Activated CD8-positive, alpha-beta memory T cell treated with anti-CD3 and anti-CD28 coated beads for 1 hour (primary cell): ENCODE measurements around the gene CYP51A1.
A peak's percentile ranks its signal among the peaks of the same experiment; 100 is the strongest.
"Not testable (repeated sequence)": the region's sequence is repeated elsewhere in the genome, so short reads cannot be mapped to it uniquely, and the experiment has no call there.

Experiments
- DNase-seq, 2 donors: peaks; one replicate each; pipeline ENCODE4 v3.0.0-alpha.2; 2020; ENCODE audit warnings: low read depth in 1 of 2; ENCODE audit errors: extremely low read depth in 1 of 2

Gene CYP51A1

DNA sequence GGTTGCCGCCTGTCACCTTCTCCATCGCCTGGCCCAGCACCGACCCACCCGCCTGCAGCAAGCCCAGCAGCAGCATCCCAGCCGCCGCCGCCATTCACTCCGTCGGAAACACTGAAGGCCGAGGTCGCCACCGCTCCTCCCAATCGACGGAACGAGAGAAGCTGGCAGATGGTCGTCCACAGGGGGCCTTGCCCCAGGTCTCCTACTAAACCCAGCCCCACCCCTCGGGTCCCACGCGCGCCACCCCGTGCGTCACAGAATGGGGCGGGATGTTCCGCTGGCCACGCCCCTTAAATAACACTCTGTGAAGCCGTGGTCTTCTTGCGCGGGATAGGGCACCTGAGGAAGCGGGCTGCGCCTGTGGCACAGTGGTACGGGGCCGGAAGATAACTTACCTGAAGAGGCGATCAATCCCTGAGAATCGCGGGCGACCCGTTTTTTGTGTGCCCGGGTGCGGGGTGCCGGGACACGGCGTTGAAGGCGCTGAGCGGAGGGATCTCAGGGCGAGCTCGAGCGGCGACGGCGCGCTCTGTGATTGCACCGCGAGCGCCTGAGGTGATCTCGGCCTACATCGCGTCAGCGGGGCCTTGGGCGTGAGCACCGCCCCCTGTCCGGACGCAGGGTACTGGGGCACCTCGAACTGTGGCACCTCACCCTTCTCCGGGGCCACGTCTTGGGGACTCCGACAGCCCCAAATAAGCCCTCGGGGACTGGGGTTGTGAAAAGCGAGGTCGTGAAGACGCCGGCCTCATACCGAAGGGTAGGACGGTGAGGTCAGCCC, at the start of gene CYP51A1:
CYP51A1 (minus strand) TSS at position 207 of the 781 bp plus-strand sequence; CDS start at position 94, 113 bp downstream.
- DNase-seq = peak; percentile 87 to 89

GRCh38 chr7:92178928-92179924, 44.9 kb upstream of the CYP51A1 start, which contains the start of gene LRRD1:
TSS of gene LRRD1 (minus strand) at chr7:92179142. CDS start at chr7:92165202, 13,940 bp downstream.
- DNase-seq = peak; percentile 70 to 82

GRCh38 chr7:92177362-92177761, 43.1 kb upstream of the CYP51A1 start:
- no peak for DNase-seq

- DNase-seq = not testable (repeated sequence)
Measured at GRCh38 chr7:92169529-92169928, 35.3 kb upstream of the CYP51A1 start.

GRCh38 chr7:92161271-92161670, 27.0 kb upstream of the CYP51A1 start:
- DNase-seq = no peak

GRCh38 chr7:92158660-92159575, 24.6 kb upstream of the CYP51A1 start:
- no peak for DNase-seq

DNA sequence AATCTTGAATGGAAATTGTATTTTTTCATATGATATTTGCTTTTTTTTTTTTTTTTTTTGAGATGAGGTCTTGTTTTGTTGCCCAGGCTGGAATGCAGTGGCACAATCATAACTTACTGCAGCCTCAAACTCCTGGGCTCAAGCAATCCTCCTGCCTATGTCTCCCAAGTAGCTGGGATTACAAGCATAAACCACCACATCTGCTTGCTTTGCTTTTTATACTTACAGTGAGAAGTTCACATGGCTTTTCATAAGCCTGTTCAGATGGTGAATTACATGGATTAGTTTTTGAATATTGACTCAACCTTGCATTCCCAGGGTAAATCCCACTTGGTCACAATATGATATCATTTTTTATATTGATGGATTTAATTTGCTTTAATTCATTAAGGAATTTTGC, 22.7 kb upstream of the CYP51A1 start:
- DNase-seq = no peak

- no peak for DNase-seq
Measured at GRCh38 chr7:92155108-92155739, 20.9 kb upstream of the CYP51A1 start.

DNA sequence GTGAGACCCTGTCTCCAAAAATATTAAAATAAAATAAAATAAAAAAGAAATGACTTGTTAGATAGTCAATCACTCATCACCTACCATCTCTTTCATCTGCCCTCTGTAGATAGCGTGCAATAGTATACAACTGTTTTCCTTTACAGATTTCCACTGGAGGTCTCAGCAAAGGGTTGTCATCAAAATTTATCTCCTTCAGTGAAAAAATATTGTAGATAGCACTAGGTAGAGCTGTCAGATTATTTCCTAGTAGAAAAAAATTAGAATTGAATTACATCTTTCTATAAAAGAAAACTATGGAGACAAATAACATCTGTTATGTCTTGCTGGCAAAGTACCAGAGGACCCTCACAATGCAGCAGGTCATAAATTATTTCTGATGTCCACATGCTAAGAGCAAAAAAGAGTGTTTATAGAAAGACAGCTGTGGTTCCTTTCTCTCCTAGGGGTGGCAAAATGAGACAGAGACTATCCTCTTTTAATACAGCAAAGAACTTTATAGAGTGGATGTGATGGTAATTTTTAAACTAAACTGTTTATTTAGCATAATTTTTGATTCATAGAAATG, 16.3 kb upstream of the CYP51A1 start:
- DNase-seq = no peak

DNA sequence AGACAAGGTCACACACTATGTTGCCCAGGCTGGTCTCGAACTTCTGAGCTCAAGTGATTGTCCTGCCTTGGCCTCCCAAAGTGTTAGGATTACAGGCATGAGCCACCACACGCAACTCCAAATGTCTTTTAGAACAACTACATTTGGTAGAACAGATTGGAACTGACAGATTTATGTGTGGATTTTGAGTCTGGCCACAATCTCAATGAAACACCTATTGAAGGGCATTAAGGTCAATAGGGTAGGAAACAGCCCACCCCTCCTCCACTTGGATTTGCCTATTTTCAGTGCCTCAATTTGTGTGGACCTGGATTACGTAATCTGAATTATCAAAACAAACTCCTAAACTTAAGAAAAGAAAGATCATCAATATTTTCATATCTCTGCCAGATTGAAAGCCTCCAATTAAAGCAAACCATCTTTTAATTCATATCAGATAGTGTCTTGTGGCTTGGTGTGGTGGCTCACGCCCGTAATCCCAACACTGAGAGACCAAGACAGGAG, 15.5 kb upstream of the CYP51A1 start:
- no peak for DNase-seq

GRCh38 chr7:92143192-92143880, 9.1 kb upstream of the CYP51A1 start:
- DNase-seq = not testable (repeated sequence)

- not testable (repeated sequence) for DNase-seq
Measured at GRCh38 chr7:92142791-92143190, 8.5 kb upstream of the CYP51A1 start.

- DNase-seq = no peak
Measured at GRCh38 chr7:92141161-92141560, 6.9 kb upstream of the CYP51A1 start.

- DNase-seq = no peak
Measured at GRCh38 chr7:92137557-92137956, 3.3 kb upstream of the CYP51A1 start.

- no peak for DNase-seq
Measured at GRCh38 chr7:92135052-92135889, 994 bp upstream of the CYP51A1 start.

DNA sequence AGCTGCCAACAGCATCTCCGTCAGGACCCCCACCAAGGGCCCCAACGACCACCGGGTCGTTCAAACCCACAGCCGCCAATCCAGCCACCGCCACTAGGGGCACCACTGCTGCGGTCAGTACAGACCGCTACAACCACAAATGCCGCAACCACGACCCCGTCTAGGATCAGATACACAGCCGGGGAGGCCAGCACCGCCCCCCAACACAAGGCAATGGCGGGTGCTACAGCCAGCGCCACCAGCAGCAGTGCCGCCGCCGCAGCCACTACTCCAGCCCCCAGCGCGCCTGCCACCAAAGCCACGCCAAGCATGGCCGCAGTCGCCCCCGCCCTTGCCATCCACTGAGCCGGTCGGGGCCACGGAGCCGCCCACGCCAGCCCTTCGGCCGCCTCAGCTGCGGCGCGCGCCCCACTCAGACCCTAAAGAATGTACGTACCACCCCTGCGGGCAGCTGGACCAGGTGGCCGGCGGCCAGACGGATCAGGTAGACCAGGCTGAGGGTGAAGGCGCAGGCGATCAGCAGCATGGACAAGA, 473 bp downstream of the CYP51A1 start:
- peak; percentile 22 to 42 for DNase-seq

GRCh38 chr7:92133133-92133736, 1.0 kb downstream of the CYP51A1 start:
- no peak for DNase-seq
